GM19324 (cell line): Measurements from ENCODE around the gene NEK1.
A peak's percentile ranks its signal among the peaks of the same experiment; 100 is the strongest.

Experiments
- ATAC-seq: cut with Tn5 transposase; IDR thresholded peaks from one replicate; pipeline ENCODE4 v1.9.1; 2021; ENCODE audit warnings: mild to moderate bottlenecking, moderate library complexity; ENCODE audit not compliant: unreplicated experiment, low FRiP score

NEK1 gene

GRCh38 chr4:169611991-169612870, at the start of gene NEK1:
Gene NEK1 (minus strand): TSS chr4:169612583. CDS start chr4:169602630, 9,953 bp downstream.
- ATAC-seq = peak; percentile 97

GRCh38 chr4:169661761-169662160, 49.4 kb upstream of the NEK1 start:
- no peak for ATAC-seq

GRCh38 chr4:169660929-169661328, 48.5 kb upstream of the NEK1 start:
- no peak for ATAC-seq

- ATAC-seq = peak; percentile 98
Observed at GRCh38 chr4:169659716-169660670, 47.6 kb upstream of the NEK1 start.

GRCh38 chr4:169658975-169659715, 46.8 kb upstream of the NEK1 start:
- ATAC-seq = no peak

GRCh38 chr4:169658196-169658595, 45.8 kb upstream of the NEK1 start:
- no peak for ATAC-seq

- ATAC-seq = no peak
Observed at GRCh38 chr4:169657470-169658107, 45.2 kb upstream of the NEK1 start.

- no peak for ATAC-seq
Observed at GRCh38 chr4:169655401-169655800, 43.0 kb upstream of the NEK1 start.

GRCh38 chr4:169652535-169652934, 40.2 kb upstream of the NEK1 start:
- no peak for ATAC-seq

GRCh38 chr4:169650227-169650936, 38.0 kb upstream of the NEK1 start:
- no peak for ATAC-seq

GRCh38 chr4:169649545-169650226, 37.3 kb upstream of the NEK1 start:
- no peak for ATAC-seq

- ATAC-seq = no peak
Observed at GRCh38 chr4:169645627-169646026, 33.2 kb upstream of the NEK1 start.

- no peak for ATAC-seq
Observed at GRCh38 chr4:169644802-169645201, 32.4 kb upstream of the NEK1 start.

- no peak for ATAC-seq
Observed at GRCh38 chr4:169640261-169640870, 28.0 kb upstream of the NEK1 start.

- ATAC-seq = no peak
Observed at GRCh38 chr4:169634975-169635374, 22.6 kb upstream of the NEK1 start.

- ATAC-seq = no peak
Observed at GRCh38 chr4:169632896-169633295, 20.5 kb upstream of the NEK1 start.

GRCh38 chr4:169630069-169630468, 17.7 kb upstream of the NEK1 start:
- no peak for ATAC-seq

- no peak for ATAC-seq
Observed at GRCh38 chr4:169628579-169628978, 16.2 kb upstream of the NEK1 start.
